K562 (cell line): Measurements from ENCODE around the gene IMMP2L. TPM values are rescaled to one million over a fixed set of nuclear protein-coding genes. Genes with fewer than 3 reads are reported as not detected.
A peak's percentile ranks its signal among the peaks of the same experiment; 100 is the strongest.

Experiments used
- ATAC-seq: fragments of 200-7000 bp; cut with Tn5 transposase; 3 replicates; pipeline ENCODE4 v1.9.1; 2020; ENCODE audit warnings: moderate library complexity
- BruUV-seq: library from RNA; stranded (reverse); fragments of 400-500 nt; replicated peaks from 2 replicates; lab custom pipeline; 2021; lab: Mats Ljungman, UMichigan
- CTCF ChIA-PET: fragments of 300-600 bp; formaldehyde crosslinking; extraction: SDS; loops from one replicate; lab custom pipeline; 2021; ENCODE audit warnings: low intra/inter-chr PET ratio; lab: Yijun Ruan, JAX
- POLR2A ChIA-PET: fragments of 300-600, 350-650 bp; sonication (Branson Sonifier 250); formaldehyde crosslinking; extraction: SDS; loops from one replicate; lab custom pipeline; 2021; ENCODE audit warnings: antibody characterized with exemption, inconsistent platforms; lab: Yijun Ruan, JAX
- DNase-seq, 4 experiments: peaks; one replicate each; pipeline versions ENCODE4 v3.0.0 to v3.0.0-alpha.2; 2011 to 2018; ENCODE audit warnings: low spot score in 3 of 4, mixed read lengths in 3 of 4; ENCODE audit errors: extremely low read depth in 1 of 4
- FAIRE-seq: peaks from 2 replicates; lab custom pipeline; 2011; peaks lifted over from hg19 to GRCh38; lab: Jason Lieb, UNC
- H2AFZ ChIP-seq: 2 replicates; pipeline ENCODE4 v1.6.0; 2011; ENCODE audit warnings: low read depth, low read length, control low read depth, inconsistent platforms
- H3K27ac ChIP-seq: fragments of 200-600 bp; 3 replicates; pipeline ENCODE4 v1.8.0; 2011; ENCODE audit warnings: low read depth, mild to moderate bottlenecking, control low read depth, inconsistent platforms, low read length, moderate library complexity, mixed read lengths; ENCODE audit errors: extremely low read depth
- H3K27me3 ChIP-seq, 2 experiments: fragments of 300-600 bp in 1 of 2; 2 replicates in 1 of 2; 3 replicates in 1 of 2; pipeline versions ENCODE4 v1.6.0 to v1.8.0; 2011; ENCODE audit warnings: inconsistent platforms in 2 of 2, low read length in 2 of 2, mild to moderate bottlenecking in 1 of 2, mixed read lengths in 1 of 2, moderate library complexity in 1 of 2; ENCODE audit not compliant: control insufficient read depth in 2 of 2, insufficient read depth in 2 of 2
- H3K36me3 ChIP-seq: fragments of 300-600 bp; 3 replicates; pipeline ENCODE4 v1.8.0; 2011; ENCODE audit warnings: mild to moderate bottlenecking, low read length, inconsistent platforms; ENCODE audit not compliant: control insufficient read depth, insufficient read depth
- H3K4me1 ChIP-seq, 2 experiments: fragments of 200-600 bp in 1 of 2; replicated peaks in 1 of 2; 2 replicates in 1 of 2; 3 replicates in 1 of 2; pipeline versions ENCODE4 v1.5.1 to v1.8.0; 2011; ENCODE audit warnings: inconsistent platforms in 2 of 2, low read length in 2 of 2, mild to moderate bottlenecking in 1 of 2, mixed read lengths in 1 of 2, moderate library complexity in 1 of 2; ENCODE audit not compliant: control insufficient read depth in 2 of 2, insufficient read depth in 2 of 2
- H3K4me2 ChIP-seq: 2 replicates; pipeline ENCODE4 v1.6.1; 2011; ENCODE audit warnings: low read length, control low read depth, inconsistent platforms, mixed read lengths; ENCODE audit not compliant: insufficient read depth
- H3K4me3 ChIP-seq: fragments of 200-600 bp; sonication (generic), shearing (Covaris generic); 2 replicates; pipeline ENCODE4 v1.5.1; 2016; ENCODE audit warnings: control low read depth, inconsistent platforms
- H3K79me2 ChIP-seq: fragments of 200-600 bp; 3 replicates; pipeline ENCODE4 v1.8.0; 2011; ENCODE audit warnings: low read length, inconsistent platforms; ENCODE audit not compliant: control insufficient read depth, insufficient read depth
- H3K9ac ChIP-seq, 2 experiments: 2 replicates each; pipeline versions ENCODE4 v1.6.0 to v1.6.1; 2011; ENCODE audit warnings: low read depth in 2 of 2, low read length in 2 of 2, control low read depth in 1 of 2, inconsistent platforms in 1 of 2, mild to moderate bottlenecking in 1 of 2, mixed read lengths in 1 of 2; ENCODE audit not compliant: insufficient read depth in 1 of 2
- H3K9me1 ChIP-seq: one replicate; pipeline ENCODE4 v1.6.0; 2011; ENCODE audit warnings: inconsistent platforms, mild to moderate bottlenecking, low read length, moderate library complexity; ENCODE audit not compliant: control insufficient read depth, insufficient read depth
- H3K9me3 ChIP-seq: replicated peaks from 2 replicates; pipeline ENCODE4 v1.5.1; 2011; ENCODE audit warnings: low read depth, low read length, inconsistent platforms; ENCODE audit not compliant: control insufficient read depth, insufficient read depth
- H4K20me1 ChIP-seq: replicated peaks from 2 replicates; pipeline ENCODE4 v1.6.1; 2011; ENCODE audit warnings: low read length, inconsistent platforms, mixed read lengths; ENCODE audit not compliant: control insufficient read depth, insufficient read depth
- ARID2 ChIP-seq: fragments of 450-650 bp; IDR thresholded peaks from 2 replicates; pipeline ENCODE4 v1.6.1; 2017; ENCODE audit warnings: antibody characterized with exemption, mild to moderate bottlenecking
- EP300 ChIP-seq: IDR thresholded peaks from 2 replicates; pipeline ENCODE4 v1.6.1; 2012; ENCODE audit warnings: low read length, improper control_type of control experiment
- KDM2B ChIP-seq: fragments of 250-450 bp; sonication (Bioruptor Pico); IDR thresholded peaks from 2 replicates; pipeline ENCODE4 v1.8.0; 2021; ENCODE audit warnings: mild to moderate bottlenecking, moderate library complexity
- LARP7 ChIP-seq: fragments of 450-650 bp; IDR thresholded peaks from 2 replicates; pipeline ENCODE4 v1.6.1; 2016
- MAFK ChIP-seq: IDR thresholded peaks from 2 replicates; pipeline ENCODE4 v1.6.1; 2011; ENCODE audit warnings: low read length, improper control_type of control experiment
- NR0B1 ChIP-seq: fragments of 450-650 bp; IDR thresholded peaks from one replicate; pipeline ENCODE4 v1.6.1; 2018; ENCODE audit warnings: mild to moderate bottlenecking, moderate library complexity; ENCODE audit not compliant: partially characterized antibody
- NR3C1 ChIP-seq: sonication (generic); formaldehyde crosslinking; IDR thresholded peaks from 2 replicates; pipeline ENCODE4 v1.8.1; 2022; ENCODE audit warnings: missing genetic modification reagents
- PHTF2 ChIP-seq: fragments of 250-450 bp; sonication (Bioruptor Pico); IDR thresholded peaks from 2 replicates; pipeline ENCODE4 v1.5.0; 2021; ENCODE audit warnings: mild to moderate bottlenecking
- RAD51 ChIP-seq: fragments of 450-650 bp; IDR thresholded peaks from 2 replicates; pipeline ENCODE4 v1.7.1; 2016; ENCODE audit warnings: low read depth, mild to moderate bottlenecking, borderline replicate concordance
- RCOR1 ChIP-seq, 2 experiments: IDR thresholded peaks; 2 replicates each; pipeline ENCODE4 v1.6.1; 2012; ENCODE audit warnings: low read depth in 2 of 2, low read length in 2 of 2, borderline replicate concordance in 1 of 2, improper control_type of control experiment in 1 of 2
- SNAPC5 ChIP-seq: fragments of 250-450 bp; sonication (Bioruptor Pico); IDR thresholded peaks from 2 replicates; pipeline ENCODE4 v1.8.0; 2021; ENCODE audit warnings: moderate library complexity, mild to moderate bottlenecking, inconsistent platforms
- THAP7 ChIP-seq: fragments of 250-450 bp; sonication (Bioruptor Pico); IDR thresholded peaks from 2 replicates; pipeline ENCODE4 v1.5.0; 2021
- ZBTB7A ChIP-seq: IDR thresholded peaks from 2 replicates; pipeline ENCODE4 v1.6.1; 2011; ENCODE audit warnings: low read depth, mild to moderate bottlenecking, low read length, moderate library complexity, borderline replicate concordance; ENCODE audit not compliant: control insufficient read depth
- ZNF121 ChIP-seq: sonication (generic); formaldehyde crosslinking; conservative IDR thresholded peaks from 2 replicates; pipeline ENCODE4 v1.8.0; 2022; ENCODE audit warnings: missing genetic modification reagents
- ZNF277 ChIP-seq: fragments of 250-450 bp; sonication (Bioruptor Pico); IDR thresholded peaks from 2 replicates; pipeline ENCODE4 v1.8.0; 2022; ENCODE audit warnings: inconsistent platforms, mild to moderate bottlenecking, moderate library complexity, borderline replicate concordance
- ZNF395 ChIP-seq: fragments of 200-800 bp; sonication (Bioruptor generic); IDR thresholded peaks from 2 replicates; pipeline ENCODE4 v1.6.1; 2017; ENCODE audit warnings: missing genetic modification characterization, missing compliant biosample characterization
- ZNF589 ChIP-seq: fragments of 200-800 bp; sonication (Bioruptor generic); IDR thresholded peaks from 2 replicates; pipeline ENCODE4 v1.6.1; 2016; ENCODE audit warnings: low read depth, missing genetic modification characterization, missing compliant biosample characterization
- ZNF668 ChIP-seq: fragments of 250-450 bp; sonication (Bioruptor Pico); IDR thresholded peaks from 2 replicates; pipeline ENCODE4 v1.8.0; 2022; ENCODE audit warnings: mild to moderate bottlenecking, inconsistent platforms
- ZSCAN32 ChIP-seq: fragments of 450-650 bp; formaldehyde crosslinking; IDR thresholded peaks from 2 replicates; pipeline ENCODE4 v1.4.0; 2020; ENCODE audit warnings: mild to moderate bottlenecking, moderate library complexity
- WGBS: fragments of 100-300 bp; shearing (Covaris generic); methylation state at CpG from one replicate; pipeline ENCODE4 v1.1.6; 2016; ENCODE audit warnings: low coverage, mixed read lengths; ENCODE audit not compliant: insufficient coverage; ENCODE audit errors: missing lambda C conversion rate; 5-methylcytosine and 5-hydroxymethylcytosine counted together
- in situ Hi-C: fragments of 300-500 bp; cut with MboI; formaldehyde crosslinking; loops from 4 replicates; pipeline ENCODE4 v1.15.0; 2018; ENCODE audit warnings: inconsistent platforms, mixed read lengths
- intact Hi-C: fragments of 100-400 bp; cut with micrococcal nuclease; formaldehyde crosslinking; loops from 2 replicates; pipeline ENCODE4 v1.14.2; 2022
- polyA plus RNA-seq, 8 experiments: library from polyadenylated mRNA; depleted of rRNA in 4 of 8; stranded (reverse) in 5 of 8; unstranded in 3 of 8; fragments of >200 nt; fragmentation: Nextera tagmentation in 2 of 8; fragmentation: Illumina TruSeq in 1 of 8; extraction: Ambion mirVana in 2 of 8; extraction: Trizol in 1 of 8; gene quantifications; 2 replicates each; pipeline versions ENCODE4 v1.2.1 to v1.2.3, GENCODE V29; 2011 to 2014; ENCODE audit warnings: inconsistent platforms in 1 of 8, missing spikeins in 1 of 8
- total RNA-seq, 7 experiments: library from RNA; depleted of rRNA in 6 of 7; stranded (reverse); fragments of >200 nt in 6 of 7; fragmentation: Illumina TruSeq in 2 of 7; extraction: Trizol in 2 of 7; gene quantifications; 2 replicates each; pipeline versions ENCODE4 v1.2.1 to v1.2.3, GENCODE V29; 2011 to 2021; ENCODE audit warnings: low replicate concordance in 1 of 7

The IMMP2L gene
- total and polyA plus RNA-seq, 9 of the 15 experiments (the other 6 are each of a cell fraction or from before 2014, with no cell fraction given), result 29.7 to 116 (median 53.0) TPM

- FAIRE-seq, result no peak
- TF ChIP-seq ZNF121 (CRISPR knock-in tag), result no peak
- no peak for TF ChIP-seq THAP7
- TF ChIP-seq RAD51, result no peak
- no peak for TF ChIP-seq SNAPC5 (CRISPR knock-in tag)
- TF ChIP-seq ZNF668 (CRISPR knock-in tag), result no peak
- no peak for TF ChIP-seq ZNF277 (CRISPR knock-in tag)
- no peak for TF ChIP-seq NR0B1
- TF ChIP-seq ZNF395 (CRISPR knock-in tag), result no peak
- TF ChIP-seq KDM2B (CRISPR knock-in tag), result no peak
- no peak for TF ChIP-seq ARID2
- no peak for TF ChIP-seq EP300
- TF ChIP-seq LARP7, result no peak
- TF ChIP-seq NR3C1 (CRISPR knock-in tag), result no peak
- no peak for TF ChIP-seq RCOR1 (IDR thresholded peaks at IDR 0.05; ENCODE audit: borderline replicate concordance in 1 of 2, low read depth in 2 of 2, low read length in 2 of 2)
- no peak for TF ChIP-seq ZNF589
- no peak for TF ChIP-seq MAFK
- TF ChIP-seq ZSCAN32, result no peak
- no peak for TF ChIP-seq PHTF2 (CRISPR knock-in tag)
- no peak for TF ChIP-seq ZBTB7A
- Histone ChIP-seq H3K27ac (no peak within 1 kb of the TSS), H3K36me3 (no peaks in the 10 kb centered on the region), H3K27me3 (no peaks in the 10 kb centered on the region), H3K9me1 (no peaks in the 10 kb centered on the region), H3K4me2 (no peak within 1 kb of the TSS), H2AFZ (no peak within 1 kb of the TSS; the same call in 1 of the 2 replicates), H4K20me1 (no peaks in the 10 kb centered on the region), H3K4me1 (no peaks in the 10 kb centered on the region; a peak in 1 of 5 replicates), H3K79me2 (no peaks in the 10 kb centered on the region), H3K9ac (no peak within 1 kb of the TSS), H3K4me3 (no peak within 1 kb of the TSS), H3K9me3 (no peaks in the 10 kb centered on the region)
- in situ Hi-C loops, result loop anchor here (5.0 to 10.0 kb wide), 2 partner anchors 386 to 644 kb away; no protein-coding TSS in a partner anchor
- ChIA-PET POLR2A (no interaction called here), CTCF (interaction anchor here (0.6 to 2.7 kb wide), 2 partner anchors 233 to 396 kb away, joined by 5 to 11 read pairs; no protein-coding TSS in a partner anchor)
- intact Hi-C loops, result loop anchor here (1.0 to 5.0 kb wide), 4 partner anchors 238 to 644 kb away; partner anchors contain the start of gene IMMP2L
- DNase-seq, result peak in 3 of 4 experiments; percentile 8 to 17 (median 13)
- WGBS, result 57% methylated on average over 6 of the region's 6 CpGs
- BruUV-seq, result no TSS peak
- ATAC-seq, result peak; percentile 81
Observed at GRCh38 chr7:111090846-111091245, 471.4 kb downstream of the IMMP2L start, which contains the start of gene LRRN3. Gene LRRN3, plus strand, starts transcription at chr7:111091127. Its CDS starts 31,646 bp downstream, at chr7:111122773.
